Coronary artery (tissue), 2 donors: ENCODE results near the gene CCNA1.

ENCODE experiments used
- DNase-seq: peaks from one replicate; pipeline ENCODE4 v3.0.0-alpha.2; 2017; ENCODE audit warnings: low spot score
- H3K27ac ChIP-seq, 2 donors: fragments of 200-600 bp; sonication (generic); one replicate each; pipeline ENCODE4 v1.5.1; 2016 to 2019
- H3K4me3 ChIP-seq: fragments of 200-600 bp; sonication (generic); 2 replicates; pipeline ENCODE4 v1.5.1; 2016; ENCODE audit warnings: mild to moderate bottlenecking, moderate library complexity
- TF ChIP-seq, protein P1 (sequence below): fragments of 200-600 bp; sonication (generic); IDR thresholded peaks from one replicate; pipeline ENCODE4 v1.5.1; 2019; ENCODE audit warnings: antibody characterized with exemption

The CCNA1 gene

DNA sequence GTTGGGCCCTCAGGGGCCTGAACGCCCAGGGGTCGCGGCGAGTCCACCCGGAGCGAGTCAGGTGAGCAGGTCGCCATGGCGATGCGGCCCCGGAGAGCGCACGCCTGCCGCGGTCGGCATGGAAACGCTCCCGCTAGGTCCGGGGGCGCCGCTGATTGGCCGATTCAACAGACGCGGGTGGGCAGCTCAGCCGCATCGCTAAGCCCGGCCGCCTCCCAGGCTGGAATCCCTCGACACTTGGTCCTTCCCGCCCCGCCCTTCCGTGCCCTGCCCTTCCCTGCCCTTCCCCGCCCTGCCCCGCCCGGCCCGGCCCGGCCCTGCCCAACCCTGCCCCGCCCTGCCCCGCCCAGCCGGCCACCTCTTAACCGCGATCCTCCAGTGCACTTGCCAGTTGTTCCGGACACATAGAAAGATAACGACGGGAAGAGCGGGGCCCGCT is at the start of gene CCNA1:
CCNA1 (plus strand) TSS at position 390 of the 439 bp plus-strand sequence. CDS start 562 bp downstream, outside the sequence.
- Histone ChIP-seq H3K27ac (no peak within 1 kb of the TSS), H3K4me3 (peak within 1 kb of the TSS; percentile 74)
- no peak for DNase-seq
- TF ChIP-seq, protein P1, sequence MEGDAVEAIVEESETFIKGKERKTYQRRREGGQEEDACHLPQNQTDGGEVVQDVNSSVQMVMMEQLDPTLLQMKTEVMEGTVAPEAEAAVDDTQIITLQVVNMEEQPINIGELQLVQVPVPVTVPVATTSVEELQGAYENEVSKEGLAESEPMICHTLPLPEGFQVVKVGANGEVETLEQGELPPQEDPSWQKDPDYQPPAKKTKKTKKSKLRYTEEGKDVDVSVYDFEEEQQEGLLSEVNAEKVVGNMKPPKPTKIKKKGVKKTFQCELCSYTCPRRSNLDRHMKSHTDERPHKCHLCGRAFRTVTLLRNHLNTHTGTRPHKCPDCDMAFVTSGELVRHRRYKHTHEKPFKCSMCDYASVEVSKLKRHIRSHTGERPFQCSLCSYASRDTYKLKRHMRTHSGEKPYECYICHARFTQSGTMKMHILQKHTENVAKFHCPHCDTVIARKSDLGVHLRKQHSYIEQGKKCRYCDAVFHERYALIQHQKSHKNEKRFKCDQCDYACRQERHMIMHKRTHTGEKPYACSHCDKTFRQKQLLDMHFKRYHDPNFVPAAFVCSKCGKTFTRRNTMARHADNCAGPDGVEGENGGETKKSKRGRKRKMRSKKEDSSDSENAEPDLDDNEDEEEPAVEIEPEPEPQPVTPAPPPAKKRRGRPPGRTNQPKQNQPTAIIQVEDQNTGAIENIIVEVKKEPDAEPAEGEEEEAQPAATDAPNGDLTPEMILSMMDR, result no peak

DNA sequence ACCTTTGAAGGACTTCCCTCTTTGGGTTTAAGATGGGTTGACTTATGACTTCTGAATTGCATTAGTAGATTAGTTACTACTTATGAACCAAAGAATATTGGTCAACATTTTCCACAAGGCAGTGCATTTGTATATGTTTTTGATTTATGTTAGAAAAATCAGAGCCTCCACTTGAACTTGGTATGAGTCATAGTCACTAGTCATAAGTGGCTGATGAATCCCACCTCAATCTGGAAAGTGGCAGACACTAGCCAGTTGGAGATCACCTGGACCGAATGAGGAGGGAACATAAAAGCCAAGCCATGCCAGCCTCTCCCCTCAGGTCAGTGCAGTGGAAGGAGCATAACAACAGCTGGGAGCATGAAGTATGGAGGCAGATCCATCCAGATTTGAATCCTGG is 46.8 kb upstream of the CCNA1 start:
- TF ChIP-seq, protein P1, result no peak
- Histone ChIP-seq H3K27ac (no peak overlapping the region), H3K4me3 (no peak overlapping the region)
- DNase-seq, result no peak

DNA sequence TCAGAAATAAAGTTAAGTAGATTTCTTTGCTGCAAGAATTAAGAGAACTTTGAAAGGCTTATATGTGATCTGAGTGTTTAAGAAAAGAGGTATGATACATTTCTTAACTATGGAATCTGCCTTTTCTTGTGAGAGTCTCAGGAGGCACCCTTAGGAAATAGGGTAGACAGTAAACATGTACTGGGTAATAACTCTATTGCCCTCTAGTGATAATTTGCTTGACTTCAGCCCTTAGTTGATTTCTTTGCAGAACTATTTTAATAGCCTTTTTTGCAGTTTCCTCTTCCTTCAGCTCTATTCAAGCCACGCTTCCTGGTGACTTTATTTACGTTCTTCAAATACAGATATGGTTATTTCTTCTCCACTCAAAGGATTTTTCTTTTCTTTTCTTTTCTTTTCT is 37.0 kb upstream of the CCNA1 start:
- no peak overlapping the region for H3K27ac ChIP-seq
- no peak for DNase-seq
- H3K4me3 ChIP-seq, result no peak overlapping the region
- TF ChIP-seq, protein P1, result no peak

DNA sequence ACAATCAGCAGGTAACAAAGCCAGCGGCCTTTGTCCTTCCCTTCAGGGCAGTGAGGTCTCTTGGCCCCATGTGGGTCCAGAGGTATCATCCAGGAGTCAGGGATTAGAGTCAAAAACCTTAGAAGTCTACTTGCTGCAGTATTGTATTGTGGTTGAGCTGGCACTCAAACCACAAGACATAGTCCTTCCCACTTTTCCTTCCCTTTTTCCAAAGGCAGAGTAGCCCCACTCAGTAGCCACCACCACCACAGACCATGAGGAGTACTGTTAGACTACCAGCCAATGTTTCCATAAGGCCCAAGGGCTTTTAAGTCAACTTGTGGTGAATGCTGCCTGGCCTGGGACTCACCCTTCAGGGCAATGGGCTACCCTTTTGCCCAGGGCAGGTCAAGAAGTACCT is 27.1 kb upstream of the CCNA1 start:
- no peak overlapping the region for H3K4me3 ChIP-seq
- DNase-seq, result no peak
- TF ChIP-seq, protein P1, result no peak
- H3K27ac ChIP-seq, result no peak overlapping the region

DNA sequence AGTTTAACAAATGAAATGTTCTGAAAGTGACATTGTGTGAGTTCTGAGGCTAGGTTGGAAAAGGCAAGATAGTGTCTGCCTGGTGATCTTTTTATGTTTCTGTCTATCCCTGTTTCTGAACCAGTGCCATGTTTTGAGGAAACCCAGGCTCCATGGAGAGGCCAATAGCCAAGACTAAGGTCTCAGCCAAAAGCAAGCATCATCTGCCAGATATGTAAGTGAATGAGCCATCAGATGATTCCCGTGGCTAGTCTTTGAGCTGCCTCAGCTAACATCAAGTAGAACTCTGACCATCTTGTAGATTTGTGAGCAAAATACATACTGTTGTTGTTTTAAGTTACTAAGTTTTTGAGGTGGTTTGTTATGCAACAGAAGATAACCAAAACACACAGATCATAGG is 19.6 kb upstream of the CCNA1 start:
- Histone ChIP-seq H3K27ac (no peak overlapping the region), H3K4me3 (no peak overlapping the region)
- TF ChIP-seq, protein P1, result no peak
- no peak for DNase-seq

DNA sequence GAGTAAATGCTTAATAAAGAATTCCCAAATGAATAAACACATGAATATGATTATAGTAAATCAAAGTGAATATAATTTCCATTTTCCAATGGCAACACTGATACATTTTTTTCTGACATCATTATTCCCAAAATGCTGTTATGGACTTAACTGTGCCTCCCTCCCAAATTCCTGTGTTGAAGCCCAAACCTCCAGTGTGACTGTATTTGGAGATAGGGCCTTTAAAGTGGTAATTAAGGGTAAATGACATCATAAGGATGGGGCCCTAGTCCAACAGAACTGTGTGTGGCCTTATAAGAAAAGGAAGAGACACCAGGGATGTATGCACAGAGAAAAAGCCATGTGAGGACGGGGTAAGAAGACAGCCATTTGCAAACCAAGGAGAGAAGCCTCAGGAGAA is 19.1 kb upstream of the CCNA1 start:
- TF ChIP-seq, protein P1, result no peak
- Histone ChIP-seq H3K4me3 (no peak overlapping the region), H3K27ac (no peak overlapping the region)
- DNase-seq, result no peak

DNA sequence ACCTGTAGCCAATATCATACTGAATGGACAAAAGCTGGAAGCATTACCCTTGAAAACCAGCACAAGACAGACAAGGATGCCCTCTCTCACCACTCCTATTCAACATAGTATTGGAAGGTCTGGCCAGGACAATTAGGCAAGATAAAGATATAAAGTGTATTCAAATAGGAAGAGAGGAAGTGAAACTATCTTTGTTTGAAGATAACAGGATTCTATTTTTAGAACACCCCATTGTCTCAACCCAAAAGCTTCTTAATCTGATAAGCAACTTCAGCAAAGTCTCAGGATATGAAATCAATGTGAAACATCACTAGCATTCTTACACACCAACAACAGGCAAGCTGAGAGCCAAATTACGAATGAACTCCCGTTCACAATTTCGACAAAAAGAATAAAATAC is 17.8 kb upstream of the CCNA1 start:
- TF ChIP-seq, protein P1, result no peak
- DNase-seq, result no peak
- no peak overlapping the region for H3K27ac ChIP-seq

More for the DNA sequence above, 17.8 kb upstream of the CCNA1 start:
- no peak overlapping the region for H3K4me3 ChIP-seq
